Neuronal stem cell (in vitro differentiated cells): ENCODE measurements around the gene RBM4B.

Source experiments
- DNase-seq: peaks from one replicate; pipeline ENCODE4 v3.0.0-alpha.2; 2013; ENCODE audit warnings: low spot score
- H2AFZ ChIP-seq: one replicate; pipeline ENCODE4 v1.6.1; 2013; ENCODE audit warnings: mild to moderate bottlenecking, low read length, inconsistent platforms
- H2AK5ac ChIP-seq: 2 replicates; pipeline ENCODE4 v1.6.1; 2013; ENCODE audit warnings: low read depth, mild to moderate bottlenecking, inconsistent platforms, low read length, moderate library complexity, mixed read lengths
- H2BK120ac ChIP-seq: 2 replicates; pipeline ENCODE4 v1.6.1; 2013; ENCODE audit warnings: low read depth, mild to moderate bottlenecking, inconsistent platforms, low read length, moderate library complexity, mixed read lengths
- H2BK12ac ChIP-seq: one replicate; pipeline ENCODE4 v1.6.1; 2013; ENCODE audit warnings: low read length, inconsistent platforms
- H2BK15ac ChIP-seq: 2 replicates; pipeline ENCODE4 v1.6.1; 2013; ENCODE audit warnings: mild to moderate bottlenecking, low read length, inconsistent platforms, mixed read lengths
- H2BK5ac ChIP-seq: one replicate; pipeline ENCODE4 v1.6.1; 2013; ENCODE audit warnings: inconsistent platforms, mild to moderate bottlenecking, low read length, moderate library complexity
- H3K14ac ChIP-seq: one replicate; pipeline ENCODE4 v1.6.1; 2013; ENCODE audit warnings: low read length, inconsistent platforms
- H3K18ac ChIP-seq: 2 replicates; pipeline ENCODE4 v1.6.1; 2013; ENCODE audit warnings: low read length, inconsistent platforms
- H3K23ac ChIP-seq: 2 replicates; pipeline ENCODE4 v1.6.1; 2013; ENCODE audit warnings: low read depth, mild to moderate bottlenecking, mixed read lengths, low read length, inconsistent platforms; ENCODE audit not compliant: poor library complexity
- H3K27ac ChIP-seq: replicated peaks from 3 replicates; pipeline ENCODE4 v1.5.1; 2013; ENCODE audit warnings: low read length, inconsistent platforms
- H3K27me3 ChIP-seq, 3 experiments: 2 replicates each; pipeline ENCODE4 v1.6.1; 2013; ENCODE audit warnings: low read length in 3 of 3, mild to moderate bottlenecking in 2 of 3, inconsistent platforms in 1 of 3, low read depth in 1 of 3, mixed read lengths in 1 of 3, moderate library complexity in 1 of 3; ENCODE audit not compliant: control insufficient read depth in 3 of 3, insufficient read depth in 3 of 3
- H3K36me3 ChIP-seq, 2 donors: replicated peaks in 1 of 2; 2 replicates each; pipeline ENCODE4 v1.6.1; 2013; ENCODE audit warnings: low read length in 2 of 2; ENCODE audit not compliant: control insufficient read depth in 2 of 2, insufficient read depth in 2 of 2
- H3K4ac ChIP-seq: 2 replicates; pipeline ENCODE4 v1.6.1; 2013; ENCODE audit warnings: inconsistent platforms, mild to moderate bottlenecking, low read length, moderate library complexity
- H3K4me1 ChIP-seq, 2 donors: 1 replicate in 1 of 2; 2 replicates in 1 of 2; pipeline ENCODE4 v1.6.1; 2013; ENCODE audit warnings: low read length in 2 of 2, low read depth in 1 of 2; ENCODE audit not compliant: control insufficient read depth in 2 of 2, insufficient read depth in 1 of 2
- H3K4me2 ChIP-seq: one replicate; pipeline ENCODE4 v1.6.1; 2013; ENCODE audit warnings: mild to moderate bottlenecking, low read length, inconsistent platforms; ENCODE audit not compliant: insufficient read depth, poor library complexity, severe bottlenecking
- H3K4me3 ChIP-seq, 2 donors: 2 replicates each; pipeline ENCODE4 v1.5.1; 2013; ENCODE audit warnings: low read length in 2 of 2, mild to moderate bottlenecking in 2 of 2, inconsistent platforms in 1 of 2, moderate library complexity in 1 of 2
- H3K79me1 ChIP-seq: one replicate; pipeline ENCODE4 v1.6.1; 2013; ENCODE audit warnings: low read depth, mild to moderate bottlenecking, inconsistent platforms, low read length, moderate library complexity
- H3K9ac ChIP-seq: one replicate; pipeline ENCODE4 v1.6.1; 2013; ENCODE audit warnings: mild to moderate bottlenecking, low read depth, low read length, inconsistent platforms; ENCODE audit not compliant: poor library complexity
- H3K9me3 ChIP-seq, 2 donors: replicated peaks in 1 of 2; 2 replicates each; pipeline versions ENCODE3 to v1.6.1; 2013; ENCODE audit warnings: low read length in 2 of 2, mild to moderate bottlenecking in 2 of 2, inconsistent platforms in 1 of 2, low read depth in 1 of 2, mixed read lengths in 1 of 2, moderate library complexity in 1 of 2; ENCODE audit not compliant: control insufficient read depth in 2 of 2, insufficient read depth in 1 of 2
- H4K8ac ChIP-seq: one replicate; pipeline ENCODE4 v1.6.1; 2013; ENCODE audit warnings: low read depth, mild to moderate bottlenecking, inconsistent platforms, low read length, moderate library complexity
- H4K91ac ChIP-seq: one replicate; pipeline ENCODE4 v1.6.1; 2013; ENCODE audit warnings: low read length, low read depth, mild to moderate bottlenecking, inconsistent platforms; ENCODE audit not compliant: poor library complexity
- WGBS, 2 donors: extraction: QIAGEN DNeasy Blood & Tissue Kit; methylation state at CpG; one replicate each; pipeline ENCODE4 v1.1.7; 2013; ENCODE audit warnings: missing lambda C conversion rate in 2 of 2, mixed read lengths in 1 of 2; ENCODE audit not compliant: insufficient read length in 2 of 2, insufficient replicate concordance in 1 of 2; ENCODE audit errors: extremely low coverage in 2 of 2; 5-methylcytosine and 5-hydroxymethylcytosine counted together

Gene RBM4B

GRCh38 chr11:66680966-66681645 lies 3.4 kb upstream of the RBM4B start:
- Histone ChIP-seq H3K4me1 (peaks cover 4 to 8% of the 10 kb centered on the region in 2 donors), H3K27ac (no peak overlapping the region), H3K9me3 (peaks cover 0 to 2% of the 10 kb centered on the region in 2 donors), H2BK12ac (no peak overlapping the region), H3K23ac (no peak overlapping the region), H3K4me3 (no peak overlapping the region), H3K4me2 (no peak overlapping the region), H3K27me3 (no peaks in the 10 kb centered on the region), H2BK120ac (no peak overlapping the region), H3K79me1 (no peaks in the 10 kb centered on the region), H4K8ac (no peak overlapping the region), H3K36me3 (peaks cover 10 to 27% of the 10 kb centered on the region in 2 donors), H3K14ac (no peak overlapping the region), H4K91ac (no peak overlapping the region), H2AK5ac (no peak overlapping the region), H2AFZ (no peak overlapping the region), H3K9ac (no peak overlapping the region), H3K18ac (no peak overlapping the region), H3K4ac (no peak overlapping the region), H2BK5ac (no peak overlapping the region), H2BK15ac (no peak overlapping the region)
- WGBS, 2 donors, result no CpG with 5 or more reads among the region's 7 CpGs
- no peak for DNase-seq

GRCh38 chr11:66676931-66677598 lies 622 bp downstream of the RBM4B start:
- Histone ChIP-seq H3K79me1 (no peaks in the 10 kb centered on the region), H4K91ac (no peak overlapping the region), H3K4me2 (peak overlapping the region; percentile 41), H2BK5ac (no peak overlapping the region), H3K18ac (peak overlapping the region; percentile 84), H3K27ac (peak overlapping the region; percentile 95), H2BK15ac (no peak overlapping the region), H4K8ac (no peak overlapping the region), H3K36me3 (peaks cover 2 to 40% of the 10 kb centered on the region in 2 donors), H3K4me3 (peak overlapping the region; percentile 64 to 69), H2BK12ac (no peak overlapping the region), H3K4me1 (peaks cover 8% of the 10 kb centered on the region in 2 donors), H2AFZ (peak overlapping the region; percentile 90), H3K27me3 (no peaks in the 10 kb centered on the region), H2AK5ac (no peak overlapping the region), H3K4ac (no peak overlapping the region), H3K9me3 (peaks cover 0 to 16% of the 10 kb centered on the region in 2 donors), H3K9ac (peak overlapping the region; percentile 25), H3K23ac (peak overlapping the region; percentile 29), H3K14ac (no peak overlapping the region), H2BK120ac (peak overlapping the region; percentile 37)
- DNase-seq, result no peak
- no CpG with 5 or more reads among the region's 27 CpGs for WGBS, 2 donors

DNA sequence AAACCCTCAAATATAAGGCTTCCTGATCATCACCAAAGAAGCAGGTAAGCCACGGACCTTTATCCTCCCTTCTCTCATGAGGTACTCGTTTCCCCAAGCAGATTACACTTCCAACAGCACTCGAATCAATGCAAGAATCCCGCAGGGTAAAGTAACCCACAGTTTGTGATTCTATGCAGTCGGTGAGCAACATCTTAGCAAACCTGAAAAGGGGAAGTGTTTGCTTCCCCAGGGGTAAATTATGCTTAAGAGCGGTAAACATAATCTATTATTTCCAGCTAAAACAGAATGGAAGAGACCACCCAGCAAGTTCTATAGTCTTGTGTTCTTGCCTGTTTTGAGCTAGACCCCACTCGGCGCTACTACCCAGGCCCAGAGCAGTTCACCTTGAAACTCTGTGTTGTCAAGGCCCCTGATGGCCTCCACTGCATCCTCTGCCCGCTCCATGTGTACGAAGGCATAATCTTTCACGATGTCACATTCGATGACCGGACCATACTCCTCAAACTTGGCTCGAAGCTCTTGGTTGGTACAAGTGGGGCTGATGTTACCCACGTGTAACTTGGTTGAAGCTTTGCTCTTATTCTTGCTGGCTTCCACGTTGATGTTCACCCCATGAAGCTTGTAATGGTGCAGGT lies 1.3 kb downstream of the RBM4B start:
- Histone ChIP-seq H2BK120ac (no peak overlapping the region), H3K4me3 (peak overlapping the region in 1 of 2 donors; percentile 64), H2AFZ (no peak overlapping the region), H3K9me3 (peaks cover 0 to 16% of the 10 kb centered on the region in 2 donors), H3K27ac (no peak overlapping the region), H3K36me3 (peaks cover 2 to 42% of the 10 kb centered on the region in 2 donors), H2BK12ac (no peak overlapping the region), H2BK5ac (no peak overlapping the region), H3K9ac (no peak overlapping the region), H2BK15ac (no peak overlapping the region), H4K91ac (no peak overlapping the region), H2AK5ac (no peak overlapping the region), H3K4me1 (peaks cover 8% of the 10 kb centered on the region in 2 donors), H3K79me1 (no peaks in the 10 kb centered on the region), H3K14ac (no peak overlapping the region), H3K4me2 (no peak overlapping the region), H3K27me3 (no peaks in the 10 kb centered on the region), H3K23ac (no peak overlapping the region), H3K18ac (no peak overlapping the region), H4K8ac (no peak overlapping the region), H3K4ac (no peak overlapping the region)
- DNase-seq, result no peak
- no CpG with 5 or more reads among the region's 16 CpGs for whole genome bisulfite sequencing, 2 donors
